HG03571 (cell line): ENCODE data around the gene CLSTN3.
"Not testable (repeated sequence)": the region's sequence is repeated elsewhere in the genome, so short reads cannot be mapped to it uniquely, and the experiment has no call there.

Source experiments
- ATAC-seq: cut with Tn5 transposase; IDR thresholded peaks from one replicate; pipeline ENCODE4 v1.9.1; 2021; ENCODE audit not compliant: unreplicated experiment

Gene CLSTN3

GRCh38 chr12:7186058-7186457 is 55.9 kb downstream of the CLSTN3 start:
- ATAC-seq = not testable (repeated sequence)

DNA sequence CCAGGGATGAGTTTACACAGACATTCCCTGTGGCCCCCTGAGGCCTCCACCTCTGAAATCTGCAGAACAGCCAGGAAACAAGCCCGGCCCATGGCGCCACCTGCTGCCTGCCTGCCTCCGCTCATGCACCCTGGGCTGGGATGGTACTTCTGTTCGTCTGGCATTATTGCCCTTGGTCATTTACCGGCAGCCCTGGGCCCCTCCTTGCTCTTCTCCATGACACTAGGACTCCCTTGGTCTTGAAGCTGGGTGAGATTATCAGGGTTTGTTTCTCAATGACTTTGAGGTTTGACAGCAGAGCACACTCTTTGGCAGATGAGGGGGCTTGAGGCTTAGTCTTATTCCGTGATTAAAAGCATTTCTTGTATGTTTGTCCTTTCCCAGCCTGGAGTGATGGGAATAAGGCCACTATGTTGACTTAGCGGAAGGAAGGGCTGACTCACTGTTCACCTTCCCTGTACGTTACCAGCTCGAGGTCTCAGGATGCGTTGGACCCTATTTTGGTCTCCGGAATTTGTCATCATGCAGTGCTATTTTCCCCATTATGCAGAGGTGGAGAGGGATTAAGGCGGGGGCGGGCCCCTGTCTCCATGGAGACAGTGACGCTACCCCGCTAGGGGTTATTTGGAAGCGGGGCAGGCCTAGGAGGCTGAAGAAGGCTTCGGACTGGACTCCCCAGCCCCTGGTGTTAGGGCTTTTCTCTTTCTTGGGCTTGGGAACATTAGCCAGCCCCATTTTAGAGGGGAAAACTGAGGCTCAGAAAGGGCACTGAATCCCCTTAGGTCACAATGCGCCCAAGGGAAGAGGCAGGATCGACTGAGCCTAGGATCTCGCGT is 58.6 kb downstream of the CLSTN3 start:
- peak; percentile 14 for ATAC-seq

DNA sequence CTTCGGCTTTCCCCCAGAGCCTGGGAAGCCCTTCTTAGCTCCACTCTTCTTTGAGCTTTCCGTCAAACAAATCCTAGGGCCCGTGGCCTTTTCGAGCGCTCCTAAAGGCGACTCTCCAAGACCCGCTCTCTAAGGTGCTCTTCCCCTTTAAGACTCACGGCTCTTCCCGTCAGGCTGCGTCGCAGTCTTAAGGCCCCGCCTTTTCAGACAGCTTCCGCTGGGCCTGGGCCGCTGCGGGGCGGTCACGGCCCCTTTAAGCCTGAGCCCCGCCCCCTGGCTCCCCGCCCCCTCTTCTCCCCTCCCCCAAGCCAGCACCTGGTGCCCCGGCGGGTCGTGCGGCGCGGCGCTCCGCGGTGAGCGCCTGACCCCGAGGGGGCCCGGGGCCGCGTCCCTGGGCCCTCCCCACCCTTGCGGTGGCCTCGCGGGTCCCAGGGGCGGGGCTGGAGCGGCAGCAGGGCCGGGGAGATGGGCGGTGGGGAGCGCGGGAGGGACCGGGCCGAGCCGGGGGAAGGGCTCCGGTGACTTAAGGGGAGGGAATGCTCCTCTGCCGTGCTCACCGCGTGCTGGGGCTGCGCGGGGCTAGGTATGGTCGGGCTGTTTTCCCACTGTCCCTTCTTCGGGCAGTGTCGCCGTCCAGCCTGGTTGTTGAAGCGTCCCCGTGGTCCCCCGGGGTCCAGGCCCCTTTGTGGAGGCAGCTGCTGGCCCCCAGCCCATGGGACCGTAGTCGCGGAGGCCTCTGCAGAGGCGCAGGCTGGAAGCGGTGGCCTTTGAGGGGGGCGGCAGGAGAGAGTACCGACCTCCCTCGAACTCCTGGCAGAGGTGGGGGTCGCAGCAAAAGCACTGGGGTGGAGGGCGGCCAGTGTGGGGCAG is 59.5 kb downstream of the CLSTN3 start, which contains the start of gene PEX5:
Gene PEX5 (plus strand): TSS at position 289 of the 870 bp plus-strand sequence. CDS start 692 bp downstream, outside the sequence.
- peak; percentile 97 for ATAC-seq

- no peak for ATAC-seq
These were observed 60.3 kb downstream of the CLSTN3 start for GRCh38 chr12:7190268-7191055.

GRCh38 chr12:7193674-7194073 is 63.5 kb downstream of the CLSTN3 start:
- no peak for ATAC-seq

DNA sequence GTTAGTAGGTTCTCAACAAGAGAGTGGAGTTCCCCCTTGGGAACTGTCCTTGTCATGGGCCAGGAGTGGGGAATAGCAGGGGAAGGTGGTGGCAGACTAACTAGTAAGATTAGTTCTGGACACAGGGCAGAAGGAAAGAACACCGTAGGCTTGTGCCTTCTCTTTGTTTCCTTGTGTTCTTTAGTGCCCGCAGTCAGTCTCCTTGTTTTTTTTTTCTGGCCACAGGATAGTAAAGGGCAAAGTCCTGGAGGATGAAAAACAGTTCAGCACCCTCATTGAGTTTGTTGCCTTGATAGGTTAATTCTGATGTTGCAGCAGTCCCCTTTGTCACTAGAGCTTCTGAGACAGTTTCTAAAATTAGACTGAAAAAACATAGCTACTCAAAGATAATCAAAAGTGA is 67.7 kb downstream of the CLSTN3 start:
- no peak for ATAC-seq

GRCh38 chr12:7203109-7203508 is 72.9 kb downstream of the CLSTN3 start:
- ATAC-seq = no peak

- no peak for ATAC-seq
These were observed 74.9 kb downstream of the CLSTN3 start for GRCh38 chr12:7205091-7205490.

DNA sequence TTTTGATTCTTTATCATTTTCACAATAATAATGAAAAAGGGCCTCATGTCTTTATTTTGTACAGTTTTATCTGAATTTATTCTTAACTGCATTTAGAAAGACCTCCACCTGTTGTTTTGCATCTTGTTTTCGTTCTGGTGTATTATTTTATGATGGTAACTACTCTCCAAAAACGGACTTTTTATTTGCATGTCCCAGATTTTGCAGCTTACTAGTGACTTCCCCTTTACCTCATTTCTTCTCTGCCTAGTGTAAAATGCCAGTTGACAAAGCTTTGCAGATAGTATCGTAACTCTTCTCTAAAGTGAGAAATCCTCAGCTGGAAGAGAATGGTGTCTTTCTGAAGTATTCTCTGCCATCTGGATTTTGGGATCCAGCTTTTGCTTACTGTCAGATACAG is 76.5 kb downstream of the CLSTN3 start:
- ATAC-seq = no peak

DNA sequence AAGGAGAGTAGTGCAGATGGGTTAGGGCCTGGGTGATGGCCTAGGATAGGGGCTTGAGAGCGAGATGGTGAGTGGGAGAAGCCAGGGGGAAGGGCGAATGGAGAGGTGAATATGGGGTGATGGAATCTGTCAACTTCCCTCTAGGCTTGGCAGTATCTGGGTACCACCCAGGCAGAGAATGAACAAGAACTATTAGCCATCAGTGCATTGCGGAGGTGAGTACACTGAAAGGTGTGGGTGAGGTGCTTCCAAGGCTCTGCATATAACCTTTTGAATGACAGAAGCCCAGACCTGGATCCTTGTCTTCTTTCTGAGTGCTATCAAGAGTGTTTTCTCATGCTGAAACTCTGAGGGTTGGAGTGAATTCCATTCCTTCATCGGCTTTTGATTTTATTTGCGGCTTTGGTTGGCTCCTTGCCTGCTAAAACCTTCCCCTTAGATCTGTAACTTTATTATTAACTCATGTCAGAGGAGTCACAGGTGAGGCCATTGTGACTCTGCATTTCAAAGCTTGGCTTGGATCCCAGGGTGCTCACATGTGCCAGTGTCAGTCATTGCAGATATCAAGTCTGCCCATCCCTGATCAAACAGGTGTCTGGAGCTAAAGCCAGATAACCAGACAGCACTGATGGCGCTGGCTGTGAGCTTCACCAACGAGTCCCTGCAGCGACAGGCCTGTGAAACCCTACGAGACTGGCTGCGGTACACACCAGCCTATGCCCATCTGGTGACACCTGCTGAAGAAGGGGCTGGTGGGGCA is 77.9 kb downstream of the CLSTN3 start:
- no peak for ATAC-seq
